Thoracic aorta (tissue), 2 donors: ENCODE measurements around the gene XXYLT1. TPM values are rescaled to one million over a fixed set of nuclear protein-coding genes. Genes with fewer than 3 reads are reported as not detected.

Source experiments
- ATAC-seq: fragments of 150-250 bp; one replicate; pipeline ENCODE4 v1.8.0; 2017; ENCODE audit warnings: low read depth; ENCODE audit not compliant: insufficient number of reproducible peaks, low FRiP score
- DNase-seq: peaks from one replicate; pipeline ENCODE4 v3.0.0-alpha.2; 2020; ENCODE audit warnings: low spot score
- H3K27ac ChIP-seq, 2 donors: fragments of 200-600 bp; sonication (generic); 1 replicate in 1 of 2; 2 replicates in 1 of 2; pipeline ENCODE4 v1.5.1; 2016; ENCODE audit warnings: mild to moderate bottlenecking in 2 of 2, moderate library complexity in 2 of 2
- H3K27me3 ChIP-seq: fragments of 200-600 bp; sonication (generic); replicated peaks from 2 replicates; pipeline ENCODE4 v1.6.0; 2016; ENCODE audit warnings: mild to moderate bottlenecking; ENCODE audit not compliant: insufficient read depth
- H3K36me3 ChIP-seq: fragments of 200-600 bp; sonication (generic); one replicate; pipeline ENCODE4 v1.5.1; 2016
- H3K4me1 ChIP-seq, 2 donors: fragments of 200-600 bp; sonication (generic); 1 replicate in 1 of 2; 2 replicates in 1 of 2; pipeline versions ENCODE4 v1.5.1 to v1.6.0; 2016; ENCODE audit warnings: low read depth in 2 of 2, mild to moderate bottlenecking in 1 of 2; ENCODE audit not compliant: control insufficient read depth in 1 of 2
- H3K4me3 ChIP-seq: fragments of 200-600 bp; sonication (generic); 2 replicates; pipeline ENCODE4 v1.5.1; 2016; ENCODE audit warnings: mild to moderate bottlenecking
- H3K9me3 ChIP-seq: fragments of 200-600 bp; sonication (generic); 2 replicates; pipeline ENCODE4 v1.5.1; 2016
- total RNA-seq, 2 donors: library from RNA; depleted of rRNA; stranded (reverse); fragments of >200 nt; gene quantifications; one replicate each; pipeline versions ENCODE4 v1.1.0 to v1.2.3, GENCODE V29; 2016
- TF ChIP-seq, protein P1 (sequence below): fragments of 200-600 bp; sonication (generic); IDR thresholded peaks from one replicate; pipeline ENCODE4 v1.5.1; 2019; ENCODE audit warnings: antibody characterized with exemption

XXYLT1 gene
- total RNA-seq, 2 donors from 2014 or later: 17.7 to 21.2 TPM

DNA sequence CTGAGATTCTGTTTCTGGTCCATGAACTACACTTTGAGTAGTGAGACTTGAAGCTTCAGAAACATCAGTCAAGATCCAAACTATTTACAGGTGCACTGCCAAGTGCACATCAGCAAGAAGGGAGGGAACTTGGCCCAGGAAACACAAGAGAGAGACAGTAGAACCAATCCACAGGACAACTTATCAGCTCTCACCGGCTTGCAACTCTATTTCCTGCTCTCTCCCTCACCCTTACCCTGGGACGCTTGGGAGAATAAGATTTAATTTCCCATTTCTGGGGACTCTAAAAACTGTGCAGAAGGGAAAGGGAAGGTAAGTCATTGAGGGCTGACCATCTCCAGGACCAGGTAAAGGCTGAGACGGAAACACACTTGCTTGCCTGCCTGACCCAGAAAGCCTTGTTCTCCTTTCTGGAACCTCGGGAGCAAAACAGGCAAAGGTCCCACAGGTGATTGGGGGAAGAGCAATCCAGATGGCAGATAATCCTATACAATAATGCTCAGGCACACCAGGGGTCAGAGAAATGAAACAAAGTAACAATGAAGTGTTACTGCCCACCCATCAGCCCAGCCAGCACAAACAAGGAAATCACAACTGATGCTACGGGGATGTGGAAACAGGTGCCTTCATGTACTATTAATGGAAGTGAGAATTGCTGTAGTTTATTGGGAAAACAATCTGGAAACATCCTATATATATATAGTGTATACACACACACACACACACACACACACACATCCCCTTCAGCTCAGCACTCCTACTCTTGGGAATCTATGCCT lies 154.4 kb downstream of the XXYLT1 start:
- TF ChIP-seq, protein P1, sequence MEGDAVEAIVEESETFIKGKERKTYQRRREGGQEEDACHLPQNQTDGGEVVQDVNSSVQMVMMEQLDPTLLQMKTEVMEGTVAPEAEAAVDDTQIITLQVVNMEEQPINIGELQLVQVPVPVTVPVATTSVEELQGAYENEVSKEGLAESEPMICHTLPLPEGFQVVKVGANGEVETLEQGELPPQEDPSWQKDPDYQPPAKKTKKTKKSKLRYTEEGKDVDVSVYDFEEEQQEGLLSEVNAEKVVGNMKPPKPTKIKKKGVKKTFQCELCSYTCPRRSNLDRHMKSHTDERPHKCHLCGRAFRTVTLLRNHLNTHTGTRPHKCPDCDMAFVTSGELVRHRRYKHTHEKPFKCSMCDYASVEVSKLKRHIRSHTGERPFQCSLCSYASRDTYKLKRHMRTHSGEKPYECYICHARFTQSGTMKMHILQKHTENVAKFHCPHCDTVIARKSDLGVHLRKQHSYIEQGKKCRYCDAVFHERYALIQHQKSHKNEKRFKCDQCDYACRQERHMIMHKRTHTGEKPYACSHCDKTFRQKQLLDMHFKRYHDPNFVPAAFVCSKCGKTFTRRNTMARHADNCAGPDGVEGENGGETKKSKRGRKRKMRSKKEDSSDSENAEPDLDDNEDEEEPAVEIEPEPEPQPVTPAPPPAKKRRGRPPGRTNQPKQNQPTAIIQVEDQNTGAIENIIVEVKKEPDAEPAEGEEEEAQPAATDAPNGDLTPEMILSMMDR: no peak
- no peaks in the 10 kb centered on the region for H3K4me1 ChIP-seq
- no peak for ATAC-seq
- no peak for DNase-seq
- no peak overlapping the region for H3K4me3 ChIP-seq
- H3K27me3 ChIP-seq: no peaks in the 10 kb centered on the region
- no peaks in the 10 kb centered on the region for H3K36me3 ChIP-seq
- H3K9me3 ChIP-seq: no peaks in the 10 kb centered on the region
- no peak overlapping the region for H3K27ac ChIP-seq

DNA sequence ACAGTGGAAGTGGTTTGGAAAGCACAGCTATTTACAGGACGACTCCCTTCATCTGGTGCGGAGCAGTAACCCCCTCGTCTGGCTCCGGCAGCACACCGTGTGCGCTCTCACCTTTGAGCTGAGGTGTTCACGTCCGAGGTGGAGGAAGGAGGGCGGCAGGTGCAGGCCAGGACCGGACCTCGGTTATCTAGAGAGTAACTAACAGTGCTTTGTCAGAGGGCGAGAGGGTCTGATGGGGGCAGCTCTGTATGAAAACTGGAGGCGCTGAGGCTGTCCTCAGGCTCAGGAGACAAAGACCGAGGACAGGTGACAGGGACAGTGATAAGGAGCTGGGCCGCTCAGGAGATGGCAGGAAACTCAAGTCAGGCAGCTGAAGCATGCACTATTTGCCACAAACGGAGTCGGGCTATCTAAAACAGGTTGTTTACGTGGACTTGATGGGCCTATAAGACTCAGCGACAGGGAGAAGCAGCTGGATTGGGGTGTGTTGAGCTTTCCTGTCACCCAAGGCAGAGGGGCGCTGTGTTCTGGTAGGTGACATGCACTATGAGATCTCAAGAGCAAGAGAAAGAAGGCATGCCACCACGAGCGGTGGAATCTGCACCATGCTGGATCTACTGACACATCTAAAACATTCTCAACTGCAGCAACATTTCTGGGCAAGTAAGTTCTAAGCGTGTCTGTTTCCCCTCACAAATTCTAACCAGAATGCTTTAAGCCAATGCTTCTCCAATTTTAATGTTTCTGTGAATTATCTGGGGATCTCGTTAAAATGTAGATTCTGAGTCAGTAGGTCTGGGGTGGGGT lies 155.2 kb downstream of the XXYLT1 start:
- H3K4me1 ChIP-seq: no peaks in the 10 kb centered on the region
- no peak overlapping the region for H3K4me3 ChIP-seq
- DNase-seq (no peak), ATAC-seq (no peak)
- H3K27ac ChIP-seq: no peak overlapping the region
- TF ChIP-seq, protein P1: no peak
- no peaks in the 10 kb centered on the region for H3K9me3 ChIP-seq
- no peaks in the 10 kb centered on the region for H3K27me3 ChIP-seq
- no peaks in the 10 kb centered on the region for H3K36me3 ChIP-seq

DNA sequence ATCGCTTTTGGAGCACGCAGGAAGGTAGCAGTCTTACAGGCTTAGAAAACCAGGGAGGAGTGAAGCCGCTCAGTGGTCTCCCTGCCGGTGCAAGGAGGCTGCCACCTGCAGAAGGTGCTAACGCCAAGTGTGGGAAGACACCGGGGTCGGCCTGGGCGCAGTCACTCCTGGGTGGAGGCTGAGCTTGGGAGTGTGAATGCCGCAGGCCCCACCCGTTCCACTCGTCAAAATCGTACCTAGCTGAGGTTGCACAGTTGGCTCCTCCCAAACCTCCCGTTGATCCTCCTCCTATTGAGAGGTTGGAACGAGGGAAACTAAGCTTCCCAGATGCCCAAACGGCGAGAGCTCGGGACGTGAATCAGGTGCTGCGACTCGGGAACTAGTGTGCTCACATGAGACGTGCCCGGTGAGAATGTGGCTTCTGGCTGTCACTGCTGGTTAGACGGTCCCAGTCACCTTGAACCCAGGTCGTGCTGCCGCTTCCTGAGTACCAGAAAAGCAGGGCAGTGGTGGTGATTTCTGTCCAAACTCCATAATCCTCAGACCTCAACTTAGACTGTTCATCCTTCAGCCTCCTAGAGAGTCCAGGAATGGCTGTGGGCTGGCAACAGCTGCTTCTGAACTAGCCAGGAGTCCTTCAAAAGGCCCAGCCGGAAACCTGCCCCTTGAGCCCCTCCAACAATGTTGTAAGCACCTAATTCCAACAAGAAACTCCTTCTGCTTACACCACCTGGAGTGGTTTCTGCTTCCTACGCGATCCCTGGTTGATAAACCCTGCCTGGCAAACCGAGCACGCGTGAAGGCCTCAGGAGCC lies 156.0 kb downstream of the XXYLT1 start:
- TF ChIP-seq, protein P1: no peak
- H3K36me3 ChIP-seq: no peaks in the 10 kb centered on the region
- ATAC-seq (no peak), DNase-seq (no peak)
- no peaks in the 10 kb centered on the region for H3K27me3 ChIP-seq
- H3K4me1 ChIP-seq: no peaks in the 10 kb centered on the region
- H3K27ac ChIP-seq: no peak overlapping the region
- no peak overlapping the region for H3K4me3 ChIP-seq
- no peaks in the 10 kb centered on the region for H3K9me3 ChIP-seq

DNA sequence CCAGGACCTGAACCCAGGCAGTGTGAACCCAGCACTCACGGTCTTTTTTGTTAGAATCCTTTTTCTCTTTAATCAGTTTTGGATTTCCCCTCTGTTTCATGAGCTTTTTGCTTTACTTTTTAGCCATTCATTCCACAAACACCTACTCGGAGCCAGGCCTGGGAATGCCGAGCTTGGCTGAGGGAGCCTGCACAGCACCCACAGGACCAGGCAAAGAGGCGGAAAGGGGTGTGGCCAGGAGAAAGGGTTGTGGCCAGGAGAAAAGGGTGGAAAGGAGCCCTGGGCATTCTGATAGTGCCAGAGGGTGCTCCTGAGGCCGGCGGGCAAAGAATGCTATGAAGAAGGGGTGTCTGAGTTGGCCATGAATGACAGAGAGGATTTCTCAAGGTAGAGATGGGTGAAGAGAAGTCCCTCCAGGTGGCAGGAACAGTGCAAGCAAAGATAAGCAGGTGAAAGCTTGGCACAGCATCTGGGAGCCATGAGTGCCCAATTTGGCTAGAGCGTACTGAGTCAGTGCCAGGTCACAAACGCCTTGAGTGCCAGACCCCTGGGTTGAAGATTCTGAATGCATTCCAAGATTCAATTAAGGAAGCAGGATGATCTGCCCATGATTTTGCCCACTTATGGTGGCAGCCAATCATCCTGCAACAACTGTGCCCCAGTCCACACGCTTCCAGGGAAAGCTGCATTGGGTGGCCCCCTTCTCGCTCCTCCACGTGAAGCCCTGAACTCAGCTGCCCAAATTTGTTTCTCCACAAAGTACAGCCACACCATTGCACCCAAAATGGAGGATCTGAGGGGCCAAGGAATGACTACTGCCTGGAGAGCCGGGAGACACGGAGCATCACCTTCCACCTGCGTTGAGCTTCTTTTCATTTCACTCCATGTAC lies 157.2 kb downstream of the XXYLT1 start:
- DNase-seq (no peak), ATAC-seq (no peak)
- Histone ChIP-seq H3K4me3 (no peak overlapping the region), H3K4me1 (no peaks in the 10 kb centered on the region), H3K36me3 (no peaks in the 10 kb centered on the region), H3K27me3 (no peaks in the 10 kb centered on the region), H3K9me3 (no peaks in the 10 kb centered on the region), H3K27ac (no peak overlapping the region)
- TF ChIP-seq, protein P1: no peak
